ENCODE results near the gene C1orf56. TPM values are rescaled to one million over a fixed set of nuclear protein-coding genes. Genes with fewer than 3 reads are reported as not detected.

The C1orf56 gene
- total and polyA plus RNA-seq, 2 donors = 1.4 to 9.4 TPM

Small RNAs within 50 kb of the gene (small RNA-seq; reads per million reads assigned to genes)
- not detected for gene RNU6-884P

Other genes starting within 250 kb of the C1orf56 start
- gene CTSK, start 239.5 kb upstream of the C1orf56 start, total RNA-seq = 161 TPM
- 97.9 TPM for gene CTSK, start 239.5 kb upstream of the C1orf56 start, polyA plus RNA-seq
- gene ARNT, start 171.2 kb upstream of the C1orf56 start, total RNA-seq = 62.9 TPM
- 32.1 TPM for gene ARNT, start 171.2 kb upstream of the C1orf56 start, polyA plus RNA-seq
- gene CTXND2, start 160.6 kb upstream of the C1orf56 start, total RNA-seq = not detected
- gene CTXND2, start 160.6 kb upstream of the C1orf56 start, polyA plus RNA-seq = not detected
- 47.6 TPM for gene SETDB1, start 121.4 kb upstream of the C1orf56 start, total RNA-seq
- gene SETDB1, start 121.4 kb upstream of the C1orf56 start, polyA plus RNA-seq = 21.0 TPM
- 75.1 TPM for gene CERS2, start 72.9 kb upstream of the C1orf56 start, total RNA-seq
- 131 TPM for gene CERS2, start 72.9 kb upstream of the C1orf56 start, polyA plus RNA-seq
- 5.2 TPM for gene ANXA9, start 65.5 kb upstream of the C1orf56 start, total RNA-seq
- 0.95 TPM for gene ANXA9, start 65.5 kb upstream of the C1orf56 start, polyA plus RNA-seq
- 19.7 TPM for gene MINDY1, start 40.8 kb upstream of the C1orf56 start, total RNA-seq
- 19.6 TPM for gene MINDY1, start 40.8 kb upstream of the C1orf56 start, polyA plus RNA-seq
- 19.1 TPM for gene PRUNE1, start 39.3 kb upstream of the C1orf56 start, total RNA-seq
- 23.5 TPM for gene PRUNE1, start 39.3 kb upstream of the C1orf56 start, polyA plus RNA-seq
- gene BNIPL, start 11.2 kb upstream of the C1orf56 start, total RNA-seq = 10.9 TPM
- gene BNIPL, start 11.2 kb upstream of the C1orf56 start, polyA plus RNA-seq = 1.9 TPM
- 47.2 TPM for gene CDC42SE1, start 11.9 kb downstream of the C1orf56 start, total RNA-seq
- 62.1 TPM for gene CDC42SE1, start 11.9 kb downstream of the C1orf56 start, polyA plus RNA-seq
- 4.8 TPM for gene MLLT11, start 12.6 kb downstream of the C1orf56 start, total RNA-seq
- gene MLLT11, start 12.6 kb downstream of the C1orf56 start, polyA plus RNA-seq = 4.9 TPM
- 16.9 TPM for gene GABPB2, start 23.0 kb downstream of the C1orf56 start, total RNA-seq
- 6.4 TPM for gene GABPB2, start 23.0 kb downstream of the C1orf56 start, polyA plus RNA-seq
- gene SEMA6C, start 98.9 kb downstream of the C1orf56 start, total RNA-seq = 10.4 TPM
- 13.7 TPM for gene SEMA6C, start 98.9 kb downstream of the C1orf56 start, polyA plus RNA-seq
- gene TNFAIP8L2, start 108.9 kb downstream of the C1orf56 start, total RNA-seq = 4.0 TPM
- 5.4 TPM for gene TNFAIP8L2, start 108.9 kb downstream of the C1orf56 start, polyA plus RNA-seq
- gene LYSMD1, start 118.2 kb downstream of the C1orf56 start, total RNA-seq = 6.8 TPM
- gene LYSMD1, start 118.2 kb downstream of the C1orf56 start, polyA plus RNA-seq = 14.0 TPM
- gene SCNM1, start 118.4 kb downstream of the C1orf56 start, total RNA-seq = 22.4 TPM
- 49.5 TPM for gene SCNM1, start 118.4 kb downstream of the C1orf56 start, polyA plus RNA-seq
- 2.3 TPM for gene TMOD4, start 128.2 kb downstream of the C1orf56 start, total RNA-seq
- gene TMOD4, start 128.2 kb downstream of the C1orf56 start, polyA plus RNA-seq = 0.76 TPM
- 32.1 TPM for gene VPS72, start 142.4 kb downstream of the C1orf56 start, total RNA-seq
- 44.4 TPM for gene VPS72, start 142.4 kb downstream of the C1orf56 start, polyA plus RNA-seq
- 77.0 TPM for gene PIP5K1A, start 150.8 kb downstream of the C1orf56 start, total RNA-seq
- gene PIP5K1A, start 150.8 kb downstream of the C1orf56 start, polyA plus RNA-seq = 22.1 TPM
- 77.2 TPM for gene PSMD4, start 207.0 kb downstream of the C1orf56 start, total RNA-seq
- gene PSMD4, start 207.0 kb downstream of the C1orf56 start, polyA plus RNA-seq = 191 TPM
- 8.1 TPM for gene ZNF687, start 234.5 kb downstream of the C1orf56 start, total RNA-seq
- 15.9 TPM for gene ZNF687, start 234.5 kb downstream of the C1orf56 start, polyA plus RNA-seq

All from urinary bladder (tissue), 2 donors.